Spleen (tissue), 7 donors: ENCODE data around the gene NOP14.

Source experiments
- CTCF ChIP-seq, 11 experiments: fragments of 200-600 bp in 7 of 11; fragments of 450-650 bp in 4 of 11; sonication (generic) in 4 of 11; IDR thresholded peaks in 8 of 11; conservative IDR thresholded peaks in 3 of 11; 1 replicate in 7 of 11; 2 replicates in 4 of 11; pipeline versions ENCODE4 v1.4.0 to v1.8.0; 2016 to 2021; ENCODE audit warnings: antibody characterized with exemption in 11 of 11, inconsistent platforms in 4 of 11, mild to moderate bottlenecking in 1 of 11
- POLR2A ChIP-seq, 3 donors: fragments of 450-650 bp; IDR thresholded peaks; one replicate each; pipeline ENCODE4 v1.5.1; 2017; ENCODE audit warnings: antibody characterized with exemption in 3 of 3, mild to moderate bottlenecking in 1 of 3
- POLR2AphosphoS5 ChIP-seq, 3 donors: sonication (generic); formaldehyde crosslinking; IDR thresholded peaks; one replicate each; pipeline ENCODE4 v1.5.1; 2017; ENCODE audit warnings: antibody characterized with exemption in 3 of 3
- donor health status: DM: no; HTN: no; CAD: no; lungs with moderate emphysema.
- donor health status: DM: no; HTN: no; CAD: no.
- donor health status: DM: no; HTN: no; CAD: no.

DNA sequence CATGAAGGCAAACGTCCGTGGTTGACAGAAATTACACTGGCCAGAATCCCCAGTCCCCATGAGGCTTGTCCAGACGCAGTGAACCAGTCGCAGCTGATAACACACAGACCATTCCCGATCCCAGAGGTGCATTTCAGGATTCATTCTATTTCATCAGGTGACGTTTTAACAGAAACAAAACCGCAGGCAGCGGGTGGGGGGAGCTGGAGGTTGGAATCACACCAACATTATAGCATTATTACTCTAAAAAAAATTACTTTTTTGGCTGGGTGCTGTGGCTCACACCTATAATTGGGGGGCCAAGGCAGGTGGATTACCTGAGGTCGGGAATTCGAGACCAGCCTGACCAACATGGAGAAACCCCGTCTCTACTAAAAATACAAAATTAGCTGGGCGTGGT, 25.2 kb downstream of the NOP14 start:
- no peak for TF ChIP-seq CTCF (IDR thresholded peaks at IDR 0.05 in 8 of 11, conservative IDR thresholded peaks at IDR 0.05 in 3 of 11)
- TF ChIP-seq POLR2A (IDR thresholded peaks at IDR 0.05), result no peak
- TF ChIP-seq POLR2AphosphoS5 (IDR thresholded peaks at IDR 0.05), result no peak
